ENCODE results near the gene TADA2B. TPM values are rescaled to one million over a fixed set of nuclear protein-coding genes. Genes with fewer than 3 reads are reported as not detected.

Gene TADA2B
- total and polyA plus RNA-seq, 2 experiments from 2014 or later = 3.6 to 11.4 TPM

DNA sequence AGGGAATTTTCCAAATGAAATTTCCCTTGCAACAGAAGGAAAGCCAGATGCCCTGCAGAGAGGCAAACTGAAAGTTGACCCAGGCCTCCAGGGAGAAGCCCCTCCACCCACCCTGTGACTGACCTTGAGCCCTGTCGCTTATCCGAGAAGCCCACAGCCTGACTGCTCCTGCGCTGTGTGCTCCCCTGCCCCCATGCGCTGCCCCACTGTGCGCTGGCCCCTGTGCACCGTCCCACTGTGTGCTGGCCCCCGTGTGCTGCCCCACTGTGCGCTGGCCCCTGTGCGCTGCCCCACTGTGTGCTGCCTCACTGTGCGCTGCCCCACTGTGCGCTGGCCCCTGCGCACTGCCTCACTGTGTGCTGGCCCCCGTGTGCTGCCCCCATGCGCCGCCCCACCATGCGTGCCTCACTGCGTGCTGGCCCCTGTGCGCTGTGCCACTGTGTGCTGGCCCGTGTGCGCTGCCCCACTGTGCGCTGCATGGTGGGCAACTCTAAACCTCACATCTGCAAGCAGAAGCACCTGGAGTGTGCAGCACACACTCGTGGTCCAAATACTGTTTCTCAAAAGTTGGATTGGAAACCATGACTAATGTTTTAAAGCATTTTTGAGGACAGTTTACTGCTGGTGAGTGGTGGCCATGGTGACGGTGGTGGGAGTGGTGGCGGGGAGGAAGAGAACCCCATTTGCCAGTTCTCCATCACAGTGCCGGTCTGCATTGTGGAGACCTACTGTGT, 33.0 kb downstream of the TADA2B start:
- no peaks in the 10 kb centered on the region for H3K9me2 ChIP-seq (ENCODE audit: insufficient read depth)
- no peaks in the 10 kb centered on the region for H3F3A ChIP-seq (replicated peaks; ENCODE audit: low read depth)
- no peak overlapping the region for H2AFZ ChIP-seq
- no peak overlapping the region for H3K4me3 ChIP-seq
- Mint-ChIP-seq H3K36me3 (ENCODE audit: low read depth) (no peaks in the 10 kb centered on the region), H3K4me3 (no peak overlapping the region), H3K9me3 (peaks cover 6% of the 10 kb centered on the region), H3K4me1 (no peaks in the 10 kb centered on the region), H3K27me3 (ENCODE audit: insufficient read depth, low read depth, poor library complexity) (peaks cover 6% of the 10 kb centered on the region), H3K27ac (no peak overlapping the region)
- no peaks in the 10 kb centered on the region for H3K36me3 ChIP-seq (ENCODE audit: insufficient read depth)
- ATAC-seq = no peak
- no peak overlapping the region for H3K4me2 ChIP-seq
- peaks cover 7% of the 10 kb centered on the region; the same call in 1 of the 2 replicates for H3K27me3 ChIP-seq (ENCODE audit: insufficient read depth)
- H3K4me1 ChIP-seq (ENCODE audit: insufficient read depth) = no peaks in the 10 kb centered on the region
- DNase-seq (ENCODE audit: low spot score) = no peak
- TF ChIP-seq CREB1 (CRISPR knock-in tag; IDR thresholded peaks at IDR 0.05; ENCODE audit: low read depth) = no peak
- TF ChIP-seq ZNF331 (CRISPR knock-in tag; IDR thresholded peaks at IDR 0.05; ENCODE audit: low read depth) = no peak
- TF ChIP-seq, protein P1, sequence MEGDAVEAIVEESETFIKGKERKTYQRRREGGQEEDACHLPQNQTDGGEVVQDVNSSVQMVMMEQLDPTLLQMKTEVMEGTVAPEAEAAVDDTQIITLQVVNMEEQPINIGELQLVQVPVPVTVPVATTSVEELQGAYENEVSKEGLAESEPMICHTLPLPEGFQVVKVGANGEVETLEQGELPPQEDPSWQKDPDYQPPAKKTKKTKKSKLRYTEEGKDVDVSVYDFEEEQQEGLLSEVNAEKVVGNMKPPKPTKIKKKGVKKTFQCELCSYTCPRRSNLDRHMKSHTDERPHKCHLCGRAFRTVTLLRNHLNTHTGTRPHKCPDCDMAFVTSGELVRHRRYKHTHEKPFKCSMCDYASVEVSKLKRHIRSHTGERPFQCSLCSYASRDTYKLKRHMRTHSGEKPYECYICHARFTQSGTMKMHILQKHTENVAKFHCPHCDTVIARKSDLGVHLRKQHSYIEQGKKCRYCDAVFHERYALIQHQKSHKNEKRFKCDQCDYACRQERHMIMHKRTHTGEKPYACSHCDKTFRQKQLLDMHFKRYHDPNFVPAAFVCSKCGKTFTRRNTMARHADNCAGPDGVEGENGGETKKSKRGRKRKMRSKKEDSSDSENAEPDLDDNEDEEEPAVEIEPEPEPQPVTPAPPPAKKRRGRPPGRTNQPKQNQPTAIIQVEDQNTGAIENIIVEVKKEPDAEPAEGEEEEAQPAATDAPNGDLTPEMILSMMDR (conservative IDR thresholded peaks at IDR 0.05; ENCODE audit: low read depth in 2 of 2) = no peak
- no peak for TF ChIP-seq STAT1 (IDR thresholded peaks at IDR 0.05; ENCODE audit: unreplicated experiment)
- TF ChIP-seq NANOG (IDR thresholded peaks at IDR 0.05; ENCODE audit: borderline replicate concordance) = no peak
- TF ChIP-seq JUNB (IDR thresholded peaks at IDR 0.05; ENCODE audit: unreplicated experiment) = no peak
- TF ChIP-seq, protein P2, sequence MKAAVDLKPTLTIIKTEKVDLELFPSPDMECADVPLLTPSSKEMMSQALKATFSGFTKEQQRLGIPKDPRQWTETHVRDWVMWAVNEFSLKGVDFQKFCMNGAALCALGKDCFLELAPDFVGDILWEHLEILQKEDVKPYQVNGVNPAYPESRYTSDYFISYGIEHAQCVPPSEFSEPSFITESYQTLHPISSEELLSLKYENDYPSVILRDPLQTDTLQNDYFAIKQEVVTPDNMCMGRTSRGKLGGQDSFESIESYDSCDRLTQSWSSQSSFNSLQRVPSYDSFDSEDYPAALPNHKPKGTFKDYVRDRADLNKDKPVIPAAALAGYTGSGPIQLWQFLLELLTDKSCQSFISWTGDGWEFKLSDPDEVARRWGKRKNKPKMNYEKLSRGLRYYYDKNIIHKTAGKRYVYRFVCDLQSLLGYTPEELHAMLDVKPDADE (IDR thresholded peaks at IDR 0.05) = no peak
- no peak for TF ChIP-seq EZH2 (IDR thresholded peaks at IDR 0.05; ENCODE audit: low read depth, unreplicated experiment)
- no peak for TF ChIP-seq EZH2phosphoT487 (IDR thresholded peaks at IDR 0.05; ENCODE audit: unreplicated experiment)
- TF ChIP-seq ZNF114 (CRISPR knock-in tag; IDR thresholded peaks at IDR 0.05) = no peak
- TF ChIP-seq, protein P3, sequence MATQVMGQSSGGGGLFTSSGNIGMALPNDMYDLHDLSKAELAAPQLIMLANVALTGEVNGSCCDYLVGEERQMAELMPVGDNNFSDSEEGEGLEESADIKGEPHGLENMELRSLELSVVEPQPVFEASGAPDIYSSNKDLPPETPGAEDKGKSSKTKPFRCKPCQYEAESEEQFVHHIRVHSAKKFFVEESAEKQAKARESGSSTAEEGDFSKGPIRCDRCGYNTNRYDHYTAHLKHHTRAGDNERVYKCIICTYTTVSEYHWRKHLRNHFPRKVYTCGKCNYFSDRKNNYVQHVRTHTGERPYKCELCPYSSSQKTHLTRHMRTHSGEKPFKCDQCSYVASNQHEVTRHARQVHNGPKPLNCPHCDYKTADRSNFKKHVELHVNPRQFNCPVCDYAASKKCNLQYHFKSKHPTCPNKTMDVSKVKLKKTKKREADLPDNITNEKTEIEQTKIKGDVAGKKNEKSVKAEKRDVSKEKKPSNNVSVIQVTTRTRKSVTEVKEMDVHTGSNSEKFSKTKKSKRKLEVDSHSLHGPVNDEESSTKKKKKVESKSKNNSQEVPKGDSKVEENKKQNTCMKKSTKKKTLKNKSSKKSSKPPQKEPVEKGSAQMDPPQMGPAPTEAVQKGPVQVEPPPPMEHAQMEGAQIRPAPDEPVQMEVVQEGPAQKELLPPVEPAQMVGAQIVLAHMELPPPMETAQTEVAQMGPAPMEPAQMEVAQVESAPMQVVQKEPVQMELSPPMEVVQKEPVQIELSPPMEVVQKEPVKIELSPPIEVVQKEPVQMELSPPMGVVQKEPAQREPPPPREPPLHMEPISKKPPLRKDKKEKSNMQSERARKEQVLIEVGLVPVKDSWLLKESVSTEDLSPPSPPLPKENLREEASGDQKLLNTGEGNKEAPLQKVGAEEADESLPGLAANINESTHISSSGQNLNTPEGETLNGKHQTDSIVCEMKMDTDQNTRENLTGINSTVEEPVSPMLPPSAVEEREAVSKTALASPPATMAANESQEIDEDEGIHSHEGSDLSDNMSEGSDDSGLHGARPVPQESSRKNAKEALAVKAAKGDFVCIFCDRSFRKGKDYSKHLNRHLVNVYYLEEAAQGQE (IDR thresholded peaks at IDR 0.05; ENCODE audit: unreplicated experiment) = no peak
- no peaks in the 10 kb centered on the region for H4K20me1 ChIP-seq (replicated peaks; ENCODE audit: insufficient read depth)
- H3K79me2 ChIP-seq (replicated peaks; ENCODE audit: insufficient read depth) = no peaks in the 10 kb centered on the region
- H3K27ac ChIP-seq (ENCODE audit: low read depth) = no peak overlapping the region

Data from GM23338 (cell line).